ENCODE results near the gene CHSY3. TPM values are rescaled to one million over a fixed set of nuclear protein-coding genes. Genes with fewer than 3 reads are reported as not detected.
A peak's percentile ranks its signal among the peaks of the same experiment; 100 is the strongest.

The CHSY3 gene
- total RNA-seq, 4 donors from 2014 or later = 1.3 to 2.1 (median 1.5) TPM

DNA sequence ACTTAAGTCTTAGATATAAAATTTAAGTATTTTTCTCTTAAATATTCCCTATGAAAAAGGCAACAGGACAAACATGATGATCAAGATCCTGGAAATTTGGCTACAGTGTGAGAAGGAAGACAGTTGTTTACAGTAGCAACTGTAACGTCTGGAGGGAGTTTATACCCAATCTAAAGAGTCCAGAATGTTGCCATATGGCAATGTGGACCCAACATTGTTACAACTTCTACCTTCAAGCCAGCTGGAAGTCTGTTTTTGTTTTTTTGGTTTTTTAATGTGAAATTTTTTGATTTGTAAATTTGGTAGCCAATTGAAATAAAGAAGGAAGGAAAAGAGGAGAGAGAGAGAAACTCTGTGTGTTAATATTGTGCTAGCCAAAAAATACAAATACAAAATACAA lies 233.4 kb downstream of the CHSY3 start:
- no peak for DNase-seq (ENCODE audit: low spot score in 2 of 2)
- no peaks in the 10 kb centered on the region for H3K27me3 ChIP-seq
- 5% methylated on average over 1 of the region's 1 CpG for WGBS
- peaks cover 8% of the 10 kb centered on the region for H3K4me1 ChIP-seq
- H3K27ac ChIP-seq = no peak overlapping the region
- no peak overlapping the region for H3K4me3 ChIP-seq
- H3K9me3 ChIP-seq = no peaks in the 10 kb centered on the region
- TF ChIP-seq POLR2AphosphoS5 (IDR thresholded peaks at IDR 0.05) (no peak), POLR2A (IDR thresholded peaks at IDR 0.05) (no peak), EP300 (IDR thresholded peaks at IDR 0.05) (no peak)
- TF ChIP-seq, protein P1, sequence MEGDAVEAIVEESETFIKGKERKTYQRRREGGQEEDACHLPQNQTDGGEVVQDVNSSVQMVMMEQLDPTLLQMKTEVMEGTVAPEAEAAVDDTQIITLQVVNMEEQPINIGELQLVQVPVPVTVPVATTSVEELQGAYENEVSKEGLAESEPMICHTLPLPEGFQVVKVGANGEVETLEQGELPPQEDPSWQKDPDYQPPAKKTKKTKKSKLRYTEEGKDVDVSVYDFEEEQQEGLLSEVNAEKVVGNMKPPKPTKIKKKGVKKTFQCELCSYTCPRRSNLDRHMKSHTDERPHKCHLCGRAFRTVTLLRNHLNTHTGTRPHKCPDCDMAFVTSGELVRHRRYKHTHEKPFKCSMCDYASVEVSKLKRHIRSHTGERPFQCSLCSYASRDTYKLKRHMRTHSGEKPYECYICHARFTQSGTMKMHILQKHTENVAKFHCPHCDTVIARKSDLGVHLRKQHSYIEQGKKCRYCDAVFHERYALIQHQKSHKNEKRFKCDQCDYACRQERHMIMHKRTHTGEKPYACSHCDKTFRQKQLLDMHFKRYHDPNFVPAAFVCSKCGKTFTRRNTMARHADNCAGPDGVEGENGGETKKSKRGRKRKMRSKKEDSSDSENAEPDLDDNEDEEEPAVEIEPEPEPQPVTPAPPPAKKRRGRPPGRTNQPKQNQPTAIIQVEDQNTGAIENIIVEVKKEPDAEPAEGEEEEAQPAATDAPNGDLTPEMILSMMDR (IDR thresholded peaks at IDR 0.05) = no peak
- H3K36me3 ChIP-seq = no peaks in the 10 kb centered on the region

DNA sequence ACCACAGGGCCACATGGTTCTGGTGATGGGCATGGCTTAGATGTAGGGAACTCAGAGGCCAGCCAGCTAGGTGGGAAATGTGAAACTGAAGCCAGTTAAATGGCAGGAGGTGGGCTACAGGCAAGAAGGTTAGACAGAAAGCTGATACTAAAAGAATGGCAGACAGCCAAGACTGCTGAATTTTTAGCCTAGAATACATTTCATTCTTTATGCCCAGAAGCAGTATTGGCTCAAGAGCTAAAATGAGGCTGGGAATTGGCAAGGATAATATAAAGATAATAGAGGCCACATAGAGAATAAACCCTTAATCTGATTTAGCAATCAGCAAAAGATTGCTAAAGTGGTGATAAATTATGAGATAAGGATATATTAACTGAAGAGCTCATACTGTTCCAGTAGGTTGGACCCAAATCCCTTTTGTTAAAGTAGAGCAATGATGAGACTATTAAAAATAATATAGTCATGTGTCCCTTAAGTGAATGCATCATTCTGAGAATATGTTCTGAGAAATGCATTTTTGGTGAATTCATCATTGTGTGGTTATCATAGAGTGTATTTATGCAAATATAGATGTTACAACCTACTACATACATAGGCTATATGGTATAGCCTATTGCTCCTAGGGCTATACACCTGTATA lies 234.3 kb downstream of the CHSY3 start:
- H3K36me3 ChIP-seq = no peaks in the 10 kb centered on the region
- no peaks in the 10 kb centered on the region for H3K9me3 ChIP-seq
- no peak for DNase-seq (ENCODE audit: low spot score in 2 of 2)
- H3K4me1 ChIP-seq = peaks cover 8% of the 10 kb centered on the region
- no peaks in the 10 kb centered on the region for H3K27me3 ChIP-seq
- no peak overlapping the region for H3K4me3 ChIP-seq
- TF ChIP-seq, protein P1 (IDR thresholded peaks at IDR 0.05) = no peak
- TF ChIP-seq POLR2AphosphoS5 (IDR thresholded peaks at IDR 0.05) (no peak), EP300 (IDR thresholded peaks at IDR 0.05) (no peak), POLR2A (IDR thresholded peaks at IDR 0.05) (no peak)
- H3K27ac ChIP-seq = no peak overlapping the region

DNA sequence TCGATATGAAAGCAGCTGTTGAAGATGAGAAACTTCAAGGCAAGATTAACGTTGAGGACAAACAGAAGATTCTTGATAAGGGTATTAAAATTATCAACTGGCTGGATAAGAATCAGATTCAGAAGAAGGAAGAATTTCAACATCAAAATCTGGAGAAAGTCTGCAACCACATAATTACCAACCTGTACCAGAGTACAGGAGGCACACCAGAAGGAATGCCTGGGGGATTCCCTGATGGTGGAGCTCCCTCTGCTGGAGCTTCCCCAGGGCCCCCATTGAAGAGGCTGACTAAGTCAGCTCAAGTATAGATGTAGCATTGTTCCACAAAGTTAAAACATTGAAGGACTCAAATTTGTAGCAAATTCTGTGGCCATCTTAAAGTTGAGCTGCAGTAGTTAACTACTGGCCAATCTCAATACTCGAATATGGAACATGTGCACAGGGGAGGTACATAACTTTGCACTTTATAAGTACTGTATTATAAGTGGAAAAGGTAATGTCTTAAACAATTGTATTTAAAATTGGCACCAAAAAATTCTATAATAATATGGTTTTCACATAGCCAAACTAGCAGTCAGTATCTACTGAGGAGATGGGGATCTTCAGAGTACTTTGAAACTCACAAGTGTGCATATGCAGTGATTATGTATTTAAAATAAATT lies 237.5 kb downstream of the CHSY3 start:
- TF ChIP-seq POLR2A (IDR thresholded peaks at IDR 0.05) = no peak
- no peak for TF ChIP-seq EP300 (IDR thresholded peaks at IDR 0.05)
- no peak for TF ChIP-seq POLR2AphosphoS5 (IDR thresholded peaks at IDR 0.05)
- TF ChIP-seq, protein P1 (IDR thresholded peaks at IDR 0.05) = peak in 1 of 2 donors; percentile 5
- H3K4me3 ChIP-seq = no peak overlapping the region
- peaks cover 2% of the 10 kb centered on the region for H3K4me1 ChIP-seq
- peaks cover 5% of the 10 kb centered on the region for H3K9me3 ChIP-seq
- no peaks in the 10 kb centered on the region for H3K36me3 ChIP-seq
- WGBS = 85% methylated on average over 3 of the region's 3 CpGs
- H3K27ac ChIP-seq = no peak overlapping the region
- DNase-seq (ENCODE audit: low spot score in 2 of 2) = no peak
- no peaks in the 10 kb centered on the region for H3K27me3 ChIP-seq

DNA sequence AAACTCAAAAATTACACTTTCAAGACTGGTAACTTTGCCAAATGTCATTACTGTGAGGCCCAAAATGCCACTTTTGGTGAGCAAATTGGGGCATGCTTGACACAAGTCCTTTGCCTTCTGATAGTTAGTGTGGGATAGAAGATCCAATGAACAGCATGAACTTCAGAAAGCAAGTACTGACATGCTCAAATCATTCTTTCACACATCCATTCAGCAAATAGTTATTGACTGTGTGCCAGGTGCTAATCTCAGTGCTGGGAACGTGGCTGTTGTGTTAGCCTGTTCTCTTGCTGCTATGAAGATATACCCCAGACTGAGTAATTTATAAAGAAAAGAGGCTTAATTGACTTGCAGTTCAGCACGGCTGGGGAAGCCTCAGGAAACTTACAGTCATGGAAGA lies 247.0 kb downstream of the CHSY3 start:
- 20% methylated on average over 2 of the region's 2 CpGs for WGBS

More for the DNA sequence above, 247.0 kb downstream of the CHSY3 start:
- H3K4me3 ChIP-seq = no peak overlapping the region
- H3K27ac ChIP-seq = no peak overlapping the region
- no peaks in the 10 kb centered on the region for H3K9me3 ChIP-seq
- TF ChIP-seq, protein P1 (IDR thresholded peaks at IDR 0.05) = no peak
- TF ChIP-seq POLR2AphosphoS5 (IDR thresholded peaks at IDR 0.05) = no peak
- peaks cover 3% of the 10 kb centered on the region for H3K4me1 ChIP-seq
- H3K27me3 ChIP-seq = no peaks in the 10 kb centered on the region
- DNase-seq (ENCODE audit: low spot score in 2 of 2) = no peak
- no peaks in the 10 kb centered on the region for H3K36me3 ChIP-seq

All from suprapubic skin (tissue), 4 donors.